Right atrium auricular region (tissue), 2 donors: ENCODE results near the gene ANKRD29. TPM values are rescaled to one million over a fixed set of nuclear protein-coding genes. Genes with fewer than 3 reads are reported as not detected.
"Not testable (repeated sequence)": the region's sequence is repeated elsewhere in the genome, so short reads cannot be mapped to it uniquely, and the experiment has no call there.

Source experiments
- DNase-seq: peaks from one replicate; pipeline ENCODE4 v3.0.0-alpha.2; 2019; ENCODE audit warnings: low spot score
- H3K27ac ChIP-seq, 2 donors: fragments of 200-600 bp; sonication (generic); 1 replicate in 1 of 2; 2 replicates in 1 of 2; pipeline ENCODE4 v1.5.1; 2016 to 2019
- H3K27me3 ChIP-seq, 2 donors: fragments of 200-600 bp; sonication (generic); one replicate each; pipeline versions ENCODE4 v1.5.1 to v1.6.0; 2017 to 2019
- H3K36me3 ChIP-seq: fragments of 200-600 bp; sonication (generic); one replicate; pipeline ENCODE4 v1.5.1; 2016
- H3K4me1 ChIP-seq, 2 donors: fragments of 200-600 bp; sonication (generic); one replicate each; pipeline versions ENCODE4 v1.5.1 to v1.6.0; 2017 to 2019
- H3K4me3 ChIP-seq, 2 donors: fragments of 200-600 bp; sonication (generic); 1 replicate in 1 of 2; 2 replicates in 1 of 2; pipeline ENCODE4 v1.5.1; 2017 to 2019; ENCODE audit warnings: mild to moderate bottlenecking in 1 of 2, moderate library complexity in 1 of 2
- H3K9me3 ChIP-seq, 2 donors: fragments of 200-600 bp; sonication (generic); one replicate each; pipeline ENCODE4 v1.5.1; 2019
- total RNA-seq, 2 donors: library from RNA; depleted of rRNA; stranded (reverse); fragments of >200 nt; gene quantifications; one replicate each; pipeline ENCODE4 v1.1.0, GENCODE V29; 2016
- TF ChIP-seq, protein P1 (sequence below), 2 donors: fragments of 200-600 bp; sonication (generic); IDR thresholded peaks; one replicate each; pipeline ENCODE4 v1.5.1; 2019; ENCODE audit warnings: antibody characterized with exemption in 2 of 2

Gene ANKRD29
- total RNA-seq, 2 donors from 2014 or later: 2.2 to 3.5 TPM

DNA sequence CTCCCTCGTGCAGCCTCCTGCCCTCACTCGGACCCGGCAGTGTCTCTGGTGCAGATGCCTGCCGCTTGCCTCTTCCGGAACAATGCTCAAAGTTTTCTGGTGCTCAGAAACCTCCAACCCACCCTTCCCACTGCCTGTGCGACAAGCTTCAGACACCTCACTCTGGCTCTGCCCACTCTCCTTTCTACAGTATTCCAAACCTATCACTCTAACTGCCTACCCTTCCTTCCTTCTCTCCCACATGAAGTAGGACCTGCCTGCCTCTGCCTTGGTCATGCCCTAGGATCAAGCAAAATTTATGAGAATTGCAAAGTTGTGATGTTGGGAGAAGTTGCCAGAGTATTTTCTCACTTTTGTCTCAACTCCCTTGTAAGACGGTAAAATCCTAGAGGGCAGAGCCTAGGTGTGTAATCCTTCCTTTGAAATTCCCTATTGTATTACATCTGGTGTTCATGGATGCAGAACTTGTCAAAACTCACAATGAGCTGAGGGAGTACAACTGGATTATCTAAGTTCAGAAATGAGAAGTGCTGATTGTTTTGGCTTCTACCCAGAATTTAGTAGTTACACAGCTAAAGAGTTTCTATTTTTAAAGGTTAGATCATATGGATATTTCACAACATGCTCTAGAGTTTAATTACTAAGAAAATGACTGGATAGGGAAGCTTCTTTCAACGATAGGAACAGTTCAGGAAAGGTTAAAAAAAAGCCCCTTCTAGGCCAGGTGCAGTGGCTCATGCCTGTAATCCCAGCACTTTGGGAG lies 83.6 kb downstream of the ANKRD29 start:
- TF ChIP-seq, protein P1, sequence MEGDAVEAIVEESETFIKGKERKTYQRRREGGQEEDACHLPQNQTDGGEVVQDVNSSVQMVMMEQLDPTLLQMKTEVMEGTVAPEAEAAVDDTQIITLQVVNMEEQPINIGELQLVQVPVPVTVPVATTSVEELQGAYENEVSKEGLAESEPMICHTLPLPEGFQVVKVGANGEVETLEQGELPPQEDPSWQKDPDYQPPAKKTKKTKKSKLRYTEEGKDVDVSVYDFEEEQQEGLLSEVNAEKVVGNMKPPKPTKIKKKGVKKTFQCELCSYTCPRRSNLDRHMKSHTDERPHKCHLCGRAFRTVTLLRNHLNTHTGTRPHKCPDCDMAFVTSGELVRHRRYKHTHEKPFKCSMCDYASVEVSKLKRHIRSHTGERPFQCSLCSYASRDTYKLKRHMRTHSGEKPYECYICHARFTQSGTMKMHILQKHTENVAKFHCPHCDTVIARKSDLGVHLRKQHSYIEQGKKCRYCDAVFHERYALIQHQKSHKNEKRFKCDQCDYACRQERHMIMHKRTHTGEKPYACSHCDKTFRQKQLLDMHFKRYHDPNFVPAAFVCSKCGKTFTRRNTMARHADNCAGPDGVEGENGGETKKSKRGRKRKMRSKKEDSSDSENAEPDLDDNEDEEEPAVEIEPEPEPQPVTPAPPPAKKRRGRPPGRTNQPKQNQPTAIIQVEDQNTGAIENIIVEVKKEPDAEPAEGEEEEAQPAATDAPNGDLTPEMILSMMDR (IDR thresholded peaks at IDR 0.05): no peak
- H3K4me1 ChIP-seq: peaks cover 0 to 38% of the 10 kb centered on the region in 2 donors
- DNase-seq: no peak
- H3K36me3 ChIP-seq: no peaks in the 10 kb centered on the region
- no peaks in the 10 kb centered on the region for H3K9me3 ChIP-seq
- H3K4me3 ChIP-seq: no peak overlapping the region
- H3K27ac ChIP-seq: no peak overlapping the region
- no peaks in the 10 kb centered on the region for H3K27me3 ChIP-seq

DNA sequence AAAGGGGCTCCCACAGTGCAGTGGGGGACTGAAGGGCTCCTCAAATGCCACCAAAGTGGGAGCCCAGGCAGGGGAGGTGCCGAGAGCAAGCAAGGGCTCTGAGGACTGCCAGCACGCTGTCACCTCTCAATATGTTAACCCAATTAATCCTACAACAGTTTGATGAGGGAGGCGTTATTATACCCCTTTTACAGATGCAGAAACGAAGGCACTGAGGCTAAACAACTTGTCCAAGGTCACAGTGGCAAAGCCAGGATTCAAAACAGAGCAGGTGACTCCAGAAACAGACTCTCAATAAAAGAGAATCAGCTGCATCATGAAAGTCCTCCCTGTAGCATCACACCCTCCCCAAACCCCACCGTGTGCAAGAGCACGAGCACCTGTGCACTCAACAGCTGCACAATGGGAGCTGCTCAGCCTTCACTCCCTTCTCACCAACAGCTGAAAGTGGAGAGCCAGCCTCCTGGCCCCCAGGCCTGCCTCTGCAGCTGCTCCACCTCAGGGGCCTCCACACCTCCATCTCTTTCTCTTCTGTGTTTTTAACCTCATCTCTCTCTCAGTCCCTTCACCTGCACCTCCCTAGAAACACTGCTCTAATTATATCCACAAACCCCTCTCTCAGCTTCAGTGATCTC lies 84.5 kb downstream of the ANKRD29 start:
- TF ChIP-seq, protein P1 (IDR thresholded peaks at IDR 0.05): no peak
- Histone ChIP-seq H3K36me3 (no peaks in the 10 kb centered on the region), H3K4me3 (no peak overlapping the region), H3K27ac (no peak overlapping the region), H3K27me3 (no peaks in the 10 kb centered on the region), H3K9me3 (no peaks in the 10 kb centered on the region), H3K4me1 (peaks cover 0 to 39% of the 10 kb centered on the region in 2 donors)
- no peak for DNase-seq

DNA sequence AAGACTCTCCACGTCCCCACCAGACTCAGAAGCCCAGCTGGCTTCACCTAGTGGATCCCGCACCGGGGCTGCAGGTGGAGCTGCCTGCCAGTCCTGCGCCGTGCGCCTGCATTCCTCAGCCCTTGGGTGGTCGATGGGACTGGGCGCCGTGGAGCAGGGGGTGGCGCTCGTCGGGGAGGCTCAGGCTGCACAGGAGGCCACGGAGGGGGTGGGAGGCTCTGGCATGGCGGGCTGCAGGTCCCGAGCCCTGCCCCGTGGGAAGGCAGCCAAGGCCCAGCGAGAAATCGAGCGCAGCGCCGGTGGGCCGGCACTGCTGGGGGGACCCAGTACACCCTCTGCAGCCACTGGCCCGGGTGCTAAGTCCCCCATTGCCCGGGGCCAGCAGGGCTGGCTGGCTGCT lies 85.2 kb downstream of the ANKRD29 start:
- H3K27ac ChIP-seq, H3K27me3 ChIP-seq, H3K36me3 ChIP-seq, DNase-seq, H3K9me3 ChIP-seq, H3K4me3 ChIP-seq: not testable (repeated sequence)
- H3K4me1 ChIP-seq: peaks cover 0 to 42% of the 10 kb centered on the region in 2 donors

DNA sequence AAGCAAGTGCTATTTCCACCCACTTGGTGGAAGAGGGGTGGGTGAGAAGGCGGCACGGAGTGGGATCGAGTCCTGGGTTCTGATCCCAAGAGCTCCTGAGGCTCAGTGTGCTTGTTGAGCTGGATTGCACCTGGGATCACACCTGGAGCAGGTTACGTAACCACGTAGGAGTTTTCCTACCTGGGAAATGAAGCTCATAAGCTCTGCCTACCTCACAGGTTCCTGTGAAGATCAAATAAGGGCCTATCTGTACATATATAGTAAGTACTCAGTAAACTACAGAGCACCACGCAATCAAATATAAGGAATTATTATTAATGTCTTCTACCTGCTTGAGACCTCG lies 87.4 kb downstream of the ANKRD29 start:
- TF ChIP-seq, protein P1 (IDR thresholded peaks at IDR 0.05): no peak
- Histone ChIP-seq H3K4me3 (no peak overlapping the region), H3K36me3 (no peaks in the 10 kb centered on the region), H3K9me3 (no peaks in the 10 kb centered on the region), H3K27me3 (no peaks in the 10 kb centered on the region), H3K4me1 (peaks cover 0 to 47% of the 10 kb centered on the region in 2 donors), H3K27ac (no peak overlapping the region)
- DNase-seq: no peak

DNA sequence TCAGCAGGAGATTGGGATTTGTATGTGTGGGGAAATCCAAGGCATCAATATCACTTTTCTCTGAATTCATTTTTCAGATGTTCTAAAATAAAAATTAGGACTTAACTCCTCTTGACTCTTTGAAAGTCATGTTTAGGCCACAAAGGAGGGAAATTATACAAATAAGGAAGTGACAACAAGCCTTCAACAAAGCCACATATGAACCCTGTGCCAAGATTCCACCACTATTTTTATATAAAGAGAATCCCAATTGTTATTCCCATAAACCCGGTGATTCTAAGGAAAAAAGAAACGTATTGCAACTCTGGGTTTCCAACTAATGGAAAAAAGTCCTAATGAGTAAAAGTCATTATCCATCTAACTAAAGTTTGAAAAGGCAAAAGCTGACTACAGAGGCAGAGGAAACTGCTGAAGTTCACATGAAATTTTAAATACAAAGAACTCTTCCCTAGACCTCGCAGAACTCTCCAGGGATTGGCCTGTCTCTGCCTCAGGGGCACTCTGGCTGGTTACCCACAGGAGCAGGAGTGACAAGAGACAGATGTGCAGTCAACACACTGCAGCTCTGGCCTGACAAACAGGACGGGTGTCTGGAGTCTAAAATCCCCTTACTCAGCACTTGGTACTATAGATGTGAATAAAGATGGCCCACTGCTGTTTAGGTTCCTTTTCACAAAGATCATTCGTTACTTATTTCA lies 88.0 kb downstream of the ANKRD29 start:
- H3K27ac ChIP-seq: peak overlapping the region in 1 of 2 donors; percentile 32
- no peaks in the 10 kb centered on the region for H3K27me3 ChIP-seq

More for the DNA sequence above, 88.0 kb downstream of the ANKRD29 start:
- DNase-seq: no peak
- TF ChIP-seq, protein P1 (IDR thresholded peaks at IDR 0.05): no peak
- H3K9me3 ChIP-seq: no peaks in the 10 kb centered on the region
- H3K4me3 ChIP-seq: no peak overlapping the region
- peaks cover 0 to 43% of the 10 kb centered on the region in 2 donors for H3K4me1 ChIP-seq
- peaks cover 3% of the 10 kb centered on the region for H3K36me3 ChIP-seq
